ENCODE measurements around the gene TDRD9. TPM values are rescaled to one million over a fixed set of nuclear protein-coding genes. Genes with fewer than 3 reads are reported as not detected.
A peak's percentile ranks its signal among the peaks of the same experiment; 100 is the strongest.

The TDRD9 gene
- total RNA-seq, 2 donors from 2014 or later = 8.6 to 20.8 TPM

- TF ChIP-seq, protein P1, sequence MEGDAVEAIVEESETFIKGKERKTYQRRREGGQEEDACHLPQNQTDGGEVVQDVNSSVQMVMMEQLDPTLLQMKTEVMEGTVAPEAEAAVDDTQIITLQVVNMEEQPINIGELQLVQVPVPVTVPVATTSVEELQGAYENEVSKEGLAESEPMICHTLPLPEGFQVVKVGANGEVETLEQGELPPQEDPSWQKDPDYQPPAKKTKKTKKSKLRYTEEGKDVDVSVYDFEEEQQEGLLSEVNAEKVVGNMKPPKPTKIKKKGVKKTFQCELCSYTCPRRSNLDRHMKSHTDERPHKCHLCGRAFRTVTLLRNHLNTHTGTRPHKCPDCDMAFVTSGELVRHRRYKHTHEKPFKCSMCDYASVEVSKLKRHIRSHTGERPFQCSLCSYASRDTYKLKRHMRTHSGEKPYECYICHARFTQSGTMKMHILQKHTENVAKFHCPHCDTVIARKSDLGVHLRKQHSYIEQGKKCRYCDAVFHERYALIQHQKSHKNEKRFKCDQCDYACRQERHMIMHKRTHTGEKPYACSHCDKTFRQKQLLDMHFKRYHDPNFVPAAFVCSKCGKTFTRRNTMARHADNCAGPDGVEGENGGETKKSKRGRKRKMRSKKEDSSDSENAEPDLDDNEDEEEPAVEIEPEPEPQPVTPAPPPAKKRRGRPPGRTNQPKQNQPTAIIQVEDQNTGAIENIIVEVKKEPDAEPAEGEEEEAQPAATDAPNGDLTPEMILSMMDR (IDR thresholded peaks at IDR 0.05) = no peak
- Histone ChIP-seq H3K4me3 (no peak overlapping the region), H3K4me1 (no peaks in the 10 kb centered on the region), H3K27me3 (no peaks in the 10 kb centered on the region), H3K9me3 (no peaks in the 10 kb centered on the region), H3K27ac (no peak overlapping the region), H3K36me3 (no peaks in the 10 kb centered on the region)
- DNase-seq (ENCODE audit: low spot score) = no peak
Observed at GRCh38 chr14:103999795-104000440, 71.7 kb downstream of the TDRD9 start.

DNA sequence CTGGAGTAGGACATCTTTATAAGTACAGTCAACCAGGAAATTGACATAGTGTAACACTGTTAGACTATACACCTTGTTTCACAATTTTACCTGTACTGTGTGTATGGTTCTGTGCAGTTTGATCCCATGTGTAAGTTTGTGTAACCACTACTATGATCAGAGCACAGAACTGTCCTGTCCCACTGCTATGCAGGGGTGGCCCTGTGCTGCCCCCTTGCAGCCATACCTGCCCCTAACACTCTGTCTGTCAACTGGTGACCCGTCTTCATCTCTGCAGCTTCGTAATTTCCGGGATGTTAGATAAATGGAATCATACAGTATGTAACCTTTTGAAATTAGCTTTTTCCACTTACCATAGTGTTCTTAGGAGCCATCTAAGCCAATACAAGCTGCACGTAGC is 72.7 kb downstream of the TDRD9 start:
- DNase-seq (ENCODE audit: low spot score) = no peak
- TF ChIP-seq, protein P1 (IDR thresholded peaks at IDR 0.05) = peak in 1 of 2 donors; percentile 36
- Histone ChIP-seq H3K4me1 (no peaks in the 10 kb centered on the region), H3K36me3 (no peaks in the 10 kb centered on the region), H3K4me3 (no peak overlapping the region), H3K27ac (no peak overlapping the region), H3K9me3 (no peaks in the 10 kb centered on the region), H3K27me3 (no peaks in the 10 kb centered on the region)

GRCh38 chr14:104003616-104004015 is 75.4 kb downstream of the TDRD9 start:
- no peak for DNase-seq (ENCODE audit: low spot score)

GRCh38 chr14:104004849-104005248 is 76.6 kb downstream of the TDRD9 start:
- no peak overlapping the region for H3K27ac ChIP-seq
- TF ChIP-seq, protein P1 (IDR thresholded peaks at IDR 0.05) = no peak
- H3K4me3 ChIP-seq = no peak overlapping the region
- no peaks in the 10 kb centered on the region for H3K9me3 ChIP-seq
- no peaks in the 10 kb centered on the region for H3K4me1 ChIP-seq
- DNase-seq (ENCODE audit: low spot score) = no peak
- H3K36me3 ChIP-seq = no peaks in the 10 kb centered on the region
- H3K27me3 ChIP-seq = no peaks in the 10 kb centered on the region

More at GRCh38 chr14:104003616-104004015, 75.4 kb downstream of the TDRD9 start:
- no peaks in the 10 kb centered on the region for H3K27me3 ChIP-seq
- TF ChIP-seq, protein P1 (IDR thresholded peaks at IDR 0.05) = no peak
- H3K4me3 ChIP-seq = no peak overlapping the region
- no peaks in the 10 kb centered on the region for H3K4me1 ChIP-seq
- no peaks in the 10 kb centered on the region for H3K9me3 ChIP-seq
- H3K27ac ChIP-seq = no peak overlapping the region
- H3K36me3 ChIP-seq = no peaks in the 10 kb centered on the region

DNA sequence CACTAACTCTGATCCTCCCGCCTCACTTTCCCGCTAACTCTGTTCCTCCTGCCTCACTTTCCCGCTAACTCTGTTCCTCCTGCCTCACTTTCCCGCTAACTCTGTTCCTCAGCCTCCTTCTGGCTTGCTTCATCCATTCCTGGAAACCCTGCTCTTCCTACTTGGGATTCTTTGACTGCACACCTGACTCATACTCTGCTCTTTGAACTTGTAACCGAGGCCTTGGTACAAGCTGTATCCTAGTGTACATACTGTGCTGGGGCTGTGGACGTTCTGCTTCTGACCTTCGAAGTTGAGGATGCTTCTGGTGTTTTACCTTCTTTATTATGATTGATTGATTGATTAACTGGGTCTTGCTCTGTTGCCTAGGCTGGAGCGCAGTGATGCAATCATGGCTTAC is 77.2 kb downstream of the TDRD9 start:
- Histone ChIP-seq H3K36me3 (no peaks in the 10 kb centered on the region), H3K9me3 (no peaks in the 10 kb centered on the region), H3K27me3 (no peaks in the 10 kb centered on the region), H3K4me1 (no peaks in the 10 kb centered on the region), H3K4me3 (no peak overlapping the region), H3K27ac (no peak overlapping the region)
- DNase-seq (ENCODE audit: low spot score) = no peak
- TF ChIP-seq, protein P1 (IDR thresholded peaks at IDR 0.05) = no peak

GRCh38 chr14:104007121-104007520 is 78.9 kb downstream of the TDRD9 start:
- TF ChIP-seq, protein P1 (IDR thresholded peaks at IDR 0.05) = no peak
- no peaks in the 10 kb centered on the region for H3K27me3 ChIP-seq
- no peaks in the 10 kb centered on the region for H3K9me3 ChIP-seq
- H3K4me3 ChIP-seq = no peak overlapping the region
- no peaks in the 10 kb centered on the region for H3K36me3 ChIP-seq
- no peak overlapping the region for H3K27ac ChIP-seq
- no peaks in the 10 kb centered on the region for H3K4me1 ChIP-seq
- DNase-seq (ENCODE audit: low spot score) = no peak
